ENCODE data around the gene IGF2BP3. TPM values are rescaled to one million over a fixed set of nuclear protein-coding genes. Genes with fewer than 3 reads are reported as not detected.

The IGF2BP3 gene
- total and polyA plus RNA-seq, 2 donors (not counting 1 experiment from before 2014, with no cell fraction given), result 4.3 to 11.2 TPM

DNA sequence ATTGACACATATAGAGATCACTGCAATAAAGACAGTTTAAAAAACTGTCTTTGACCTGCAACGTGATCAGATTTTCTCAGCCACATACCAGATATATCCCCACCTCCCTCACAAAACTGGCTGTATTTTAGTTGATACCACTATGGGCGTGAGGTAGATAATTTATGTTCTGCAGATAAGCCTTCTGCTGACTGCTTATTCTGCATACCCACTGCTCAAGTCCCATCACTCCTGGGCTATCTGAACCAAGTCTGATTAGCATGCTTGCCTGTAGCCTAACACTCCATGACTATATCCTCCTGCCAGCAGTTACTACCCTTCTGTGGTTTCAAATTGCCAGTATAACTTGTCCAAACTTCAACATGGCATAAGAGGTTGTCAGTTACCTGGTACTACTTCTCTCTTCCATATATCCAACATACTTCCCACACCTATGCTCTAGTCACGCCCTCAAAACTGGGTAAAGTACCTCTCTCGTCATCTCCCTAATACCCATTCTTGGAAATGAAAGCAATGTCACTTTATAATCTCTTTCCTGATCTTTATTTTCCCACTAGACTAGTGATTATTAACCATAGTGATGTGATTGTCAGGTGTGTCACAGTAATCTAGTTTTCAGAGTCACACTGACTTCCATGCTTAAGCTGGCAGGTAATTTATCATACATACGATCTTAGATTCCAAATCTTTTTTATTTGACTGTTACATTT is 100.4 kb downstream of the IGF2BP3 start:
- no peak overlapping the region for H3K9ac ChIP-seq (ENCODE audit: insufficient read depth, low read length)
- no peaks in the 10 kb centered on the region for H3K27me3 ChIP-seq (ENCODE audit: control insufficient read depth, insufficient read depth, low read length)
- H3K27ac ChIP-seq (ENCODE audit: insufficient read depth, low read length), result no peak overlapping the region
- H3K4me2 ChIP-seq (ENCODE audit: extremely low read depth, insufficient read depth, low read length), result no peak overlapping the region
- H3K4me3 ChIP-seq (replicated peaks in 1 of 4; ENCODE audit: control extremely low read depth in 1 of 4, insufficient read depth in 1 of 4, low read depth in 3 of 4, low read length in 4 of 4), result no peak overlapping the region
- TF ChIP-seq CTCF (conservative IDR thresholded peaks at IDR 0.05 in 1 of 2, IDR thresholded peaks at IDR 0.05 in 1 of 2; ENCODE audit: low read depth in 1 of 2, low read length in 2 of 2) (no peak), EZH2 (IDR thresholded peaks at IDR 0.05; ENCODE audit: low read length, missing control alignments) (no peak)
- peaks cover 3% of the 10 kb centered on the region for H3K4me1 ChIP-seq (ENCODE audit: control insufficient read depth, extremely low read depth, insufficient read depth, low read length)
- no peaks in the 10 kb centered on the region for H3K36me3 ChIP-seq (ENCODE audit: control insufficient read depth, insufficient read depth, low read length)
- DNase-seq (ENCODE audit: low read depth in 2 of 2), result no peak
- H3K9me3 ChIP-seq (ENCODE audit: control insufficient read depth, insufficient read depth, low read depth, low read length), result no peaks in the 10 kb centered on the region
- H4K20me1 ChIP-seq (ENCODE audit: control insufficient read depth, extremely low read depth, insufficient read depth, low read length), result no peaks in the 10 kb centered on the region
- H3K79me2 ChIP-seq (ENCODE audit: control insufficient read depth, insufficient read depth, low read length), result no peaks in the 10 kb centered on the region
- H2AFZ ChIP-seq (ENCODE audit: low read length), result no peak overlapping the region

DNA sequence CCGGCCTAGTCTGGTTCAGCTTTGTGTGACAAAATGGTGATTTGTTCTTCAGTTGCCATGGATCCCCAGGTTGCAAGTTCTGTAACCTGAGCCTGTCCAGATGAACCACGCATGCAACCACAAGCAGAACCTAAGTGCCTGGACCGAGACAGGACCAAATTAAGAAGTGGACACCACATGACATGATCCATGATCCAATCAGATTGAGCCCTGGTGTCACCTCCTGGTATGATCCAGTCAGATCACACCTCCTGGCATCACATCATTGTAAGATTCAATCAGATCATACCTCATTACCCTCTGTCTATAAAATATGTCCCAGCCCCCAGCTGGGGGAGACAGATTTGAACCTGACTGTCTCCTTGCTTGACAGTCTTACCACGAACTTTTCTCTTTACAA is 101.2 kb downstream of the IGF2BP3 start:
- H3K4me2 ChIP-seq (ENCODE audit: extremely low read depth, insufficient read depth, low read length), result no peak overlapping the region
- no peak overlapping the region for H3K9ac ChIP-seq (ENCODE audit: insufficient read depth, low read length)
- H4K20me1 ChIP-seq (ENCODE audit: control insufficient read depth, extremely low read depth, insufficient read depth, low read length), result no peaks in the 10 kb centered on the region
- no peaks in the 10 kb centered on the region for H3K27me3 ChIP-seq (ENCODE audit: control insufficient read depth, insufficient read depth, low read length)
- peaks cover 3% of the 10 kb centered on the region for H3K4me1 ChIP-seq (ENCODE audit: control insufficient read depth, extremely low read depth, insufficient read depth, low read length)
- no peak for DNase-seq (ENCODE audit: low read depth in 2 of 2)
- no peak overlapping the region for H3K4me3 ChIP-seq (replicated peaks in 1 of 4; ENCODE audit: control extremely low read depth in 1 of 4, insufficient read depth in 1 of 4, low read depth in 3 of 4, low read length in 4 of 4)
- no peak overlapping the region for H3K27ac ChIP-seq (ENCODE audit: insufficient read depth, low read length)
- H3K9me3 ChIP-seq (ENCODE audit: control insufficient read depth, insufficient read depth, low read depth, low read length), result no peaks in the 10 kb centered on the region
- no peaks in the 10 kb centered on the region for H3K79me2 ChIP-seq (ENCODE audit: control insufficient read depth, insufficient read depth, low read length)
- no peaks in the 10 kb centered on the region for H3K36me3 ChIP-seq (ENCODE audit: control insufficient read depth, insufficient read depth, low read length)
- H2AFZ ChIP-seq (ENCODE audit: low read length), result no peak overlapping the region
- TF ChIP-seq EZH2 (IDR thresholded peaks at IDR 0.05; ENCODE audit: low read length, missing control alignments) (no peak), CTCF (conservative IDR thresholded peaks at IDR 0.05 in 1 of 2, IDR thresholded peaks at IDR 0.05 in 1 of 2; ENCODE audit: low read depth in 1 of 2, low read length in 2 of 2) (no peak)

DNA sequence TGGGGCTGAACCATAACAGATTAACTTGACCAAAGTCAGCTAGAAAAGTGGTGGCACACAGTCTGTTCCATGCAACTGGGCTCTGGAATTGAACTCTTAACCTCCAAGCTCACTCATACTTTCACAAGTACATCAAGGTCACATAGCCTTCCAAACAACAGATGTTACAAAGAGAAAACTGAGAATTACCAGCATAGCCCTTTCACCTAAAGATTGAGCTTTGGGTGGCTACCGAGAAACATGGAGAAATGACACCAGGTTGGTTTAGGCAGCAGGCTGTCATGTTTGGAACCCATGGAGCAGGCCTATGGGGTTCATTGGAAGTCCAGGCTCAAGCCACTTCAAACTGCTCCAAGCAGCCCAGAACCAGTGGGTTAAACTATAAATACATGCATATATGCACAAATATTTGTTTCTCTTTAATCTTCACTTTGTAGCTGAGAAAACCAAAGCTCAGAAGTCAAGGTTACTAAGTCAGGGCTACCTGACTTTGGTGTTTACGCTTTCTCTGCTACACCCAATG is 112.1 kb downstream of the IGF2BP3 start:
- no peak for DNase-seq (ENCODE audit: low read depth in 2 of 2)
- Histone ChIP-seq H3K9ac (ENCODE audit: insufficient read depth, low read length) (no peak overlapping the region), H3K79me2 (ENCODE audit: control insufficient read depth, insufficient read depth, low read length) (no peaks in the 10 kb centered on the region), H3K27me3 (ENCODE audit: control insufficient read depth, insufficient read depth, low read length) (no peaks in the 10 kb centered on the region), H3K4me2 (ENCODE audit: extremely low read depth, insufficient read depth, low read length) (no peak overlapping the region), H3K27ac (ENCODE audit: insufficient read depth, low read length) (no peak overlapping the region), H3K4me3 (replicated peaks in 1 of 4; ENCODE audit: control extremely low read depth in 1 of 4, insufficient read depth in 1 of 4, low read depth in 3 of 4, low read length in 4 of 4) (no peak overlapping the region), H3K36me3 (ENCODE audit: control insufficient read depth, insufficient read depth, low read length) (no peaks in the 10 kb centered on the region), H3K4me1 (ENCODE audit: control insufficient read depth, extremely low read depth, insufficient read depth, low read length) (no peaks in the 10 kb centered on the region), H2AFZ (ENCODE audit: low read length) (no peak overlapping the region), H4K20me1 (ENCODE audit: control insufficient read depth, extremely low read depth, insufficient read depth, low read length) (no peaks in the 10 kb centered on the region), H3K9me3 (ENCODE audit: control insufficient read depth, insufficient read depth, low read depth, low read length) (no peaks in the 10 kb centered on the region)
- no peak for TF ChIP-seq CTCF (conservative IDR thresholded peaks at IDR 0.05 in 1 of 2, IDR thresholded peaks at IDR 0.05 in 1 of 2; ENCODE audit: low read depth in 1 of 2, low read length in 2 of 2)
- TF ChIP-seq EZH2 (IDR thresholded peaks at IDR 0.05; ENCODE audit: low read length, missing control alignments), result no peak
